Right atrium auricular region (tissue), 2 donors: ENCODE data around the gene POLL. TPM values are rescaled to one million over a fixed set of nuclear protein-coding genes. Genes with fewer than 3 reads are reported as not detected.

Experiments used
- DNase-seq: peaks from one replicate; pipeline ENCODE4 v3.0.0-alpha.2; 2019; ENCODE audit warnings: low spot score
- H3K27ac ChIP-seq, 2 donors: fragments of 200-600 bp; sonication (generic); 1 replicate in 1 of 2; 2 replicates in 1 of 2; pipeline ENCODE4 v1.5.1; 2016 to 2019
- H3K27me3 ChIP-seq, 2 donors: fragments of 200-600 bp; sonication (generic); one replicate each; pipeline versions ENCODE4 v1.5.1 to v1.6.0; 2017 to 2019
- H3K36me3 ChIP-seq: fragments of 200-600 bp; sonication (generic); one replicate; pipeline ENCODE4 v1.5.1; 2016
- H3K4me1 ChIP-seq, 2 donors: fragments of 200-600 bp; sonication (generic); one replicate each; pipeline versions ENCODE4 v1.5.1 to v1.6.0; 2017 to 2019
- H3K4me3 ChIP-seq, 2 donors: fragments of 200-600 bp; sonication (generic); 1 replicate in 1 of 2; 2 replicates in 1 of 2; pipeline ENCODE4 v1.5.1; 2017 to 2019; ENCODE audit warnings: mild to moderate bottlenecking in 1 of 2, moderate library complexity in 1 of 2
- H3K9me3 ChIP-seq, 2 donors: fragments of 200-600 bp; sonication (generic); one replicate each; pipeline ENCODE4 v1.5.1; 2019
- total RNA-seq, 2 donors: library from RNA; depleted of rRNA; stranded (reverse); fragments of >200 nt; gene quantifications; one replicate each; pipeline ENCODE4 v1.1.0, GENCODE V29; 2016
- TF ChIP-seq, protein P1 (sequence below), 2 donors: fragments of 200-600 bp; sonication (generic); IDR thresholded peaks; one replicate each; pipeline ENCODE4 v1.5.1; 2019; ENCODE audit warnings: antibody characterized with exemption in 2 of 2

Gene POLL
- total RNA-seq, 2 donors from 2014 or later = 13.0 to 25.5 TPM

DNA sequence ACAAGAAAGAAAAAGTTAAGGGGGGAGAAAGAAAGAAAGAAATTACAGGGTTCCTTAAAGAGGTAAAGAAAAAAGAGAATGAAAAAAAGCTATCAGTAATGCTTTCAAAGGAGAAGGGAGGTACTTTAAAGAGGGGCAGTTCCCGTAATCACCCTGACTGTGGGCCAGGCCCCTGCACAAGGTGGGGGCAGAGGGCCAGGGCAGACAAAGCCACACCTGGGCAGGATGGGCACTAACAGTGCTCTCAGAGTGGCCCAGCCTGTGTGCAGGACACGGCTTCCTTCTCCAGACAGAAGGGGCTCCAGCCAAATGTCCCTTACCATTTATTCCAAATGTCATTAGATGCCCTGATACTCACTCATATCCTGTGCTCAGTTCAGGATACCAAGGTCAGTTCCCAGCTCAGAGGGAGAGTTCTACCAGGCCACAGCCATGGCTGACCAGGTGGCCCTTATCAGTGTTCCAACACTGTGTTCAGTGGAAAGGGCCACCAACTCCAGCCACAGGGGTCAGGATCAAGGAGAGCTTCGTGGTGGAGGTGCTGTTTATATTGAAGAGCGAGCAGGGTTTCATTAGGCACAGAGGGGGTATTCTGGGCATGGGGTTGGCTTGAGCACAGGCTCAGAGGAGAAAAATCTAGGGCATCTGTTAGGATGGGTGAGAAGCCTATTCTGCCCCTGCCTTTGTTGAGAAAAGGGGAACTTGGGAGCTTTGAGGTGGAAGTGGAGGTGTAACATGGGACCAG lies 29.9 kb upstream of the POLL start:
- Histone ChIP-seq H3K4me1 (peaks cover 0 to 10% of the 10 kb centered on the region in 2 donors), H3K36me3 (peaks cover 17% of the 10 kb centered on the region), H3K9me3 (no peaks in the 10 kb centered on the region), H3K4me3 (no peak overlapping the region), H3K27me3 (no peaks in the 10 kb centered on the region), H3K27ac (no peak overlapping the region)
- TF ChIP-seq, protein P1, sequence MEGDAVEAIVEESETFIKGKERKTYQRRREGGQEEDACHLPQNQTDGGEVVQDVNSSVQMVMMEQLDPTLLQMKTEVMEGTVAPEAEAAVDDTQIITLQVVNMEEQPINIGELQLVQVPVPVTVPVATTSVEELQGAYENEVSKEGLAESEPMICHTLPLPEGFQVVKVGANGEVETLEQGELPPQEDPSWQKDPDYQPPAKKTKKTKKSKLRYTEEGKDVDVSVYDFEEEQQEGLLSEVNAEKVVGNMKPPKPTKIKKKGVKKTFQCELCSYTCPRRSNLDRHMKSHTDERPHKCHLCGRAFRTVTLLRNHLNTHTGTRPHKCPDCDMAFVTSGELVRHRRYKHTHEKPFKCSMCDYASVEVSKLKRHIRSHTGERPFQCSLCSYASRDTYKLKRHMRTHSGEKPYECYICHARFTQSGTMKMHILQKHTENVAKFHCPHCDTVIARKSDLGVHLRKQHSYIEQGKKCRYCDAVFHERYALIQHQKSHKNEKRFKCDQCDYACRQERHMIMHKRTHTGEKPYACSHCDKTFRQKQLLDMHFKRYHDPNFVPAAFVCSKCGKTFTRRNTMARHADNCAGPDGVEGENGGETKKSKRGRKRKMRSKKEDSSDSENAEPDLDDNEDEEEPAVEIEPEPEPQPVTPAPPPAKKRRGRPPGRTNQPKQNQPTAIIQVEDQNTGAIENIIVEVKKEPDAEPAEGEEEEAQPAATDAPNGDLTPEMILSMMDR (IDR thresholded peaks at IDR 0.05) = no peak
- DNase-seq = no peak

DNA sequence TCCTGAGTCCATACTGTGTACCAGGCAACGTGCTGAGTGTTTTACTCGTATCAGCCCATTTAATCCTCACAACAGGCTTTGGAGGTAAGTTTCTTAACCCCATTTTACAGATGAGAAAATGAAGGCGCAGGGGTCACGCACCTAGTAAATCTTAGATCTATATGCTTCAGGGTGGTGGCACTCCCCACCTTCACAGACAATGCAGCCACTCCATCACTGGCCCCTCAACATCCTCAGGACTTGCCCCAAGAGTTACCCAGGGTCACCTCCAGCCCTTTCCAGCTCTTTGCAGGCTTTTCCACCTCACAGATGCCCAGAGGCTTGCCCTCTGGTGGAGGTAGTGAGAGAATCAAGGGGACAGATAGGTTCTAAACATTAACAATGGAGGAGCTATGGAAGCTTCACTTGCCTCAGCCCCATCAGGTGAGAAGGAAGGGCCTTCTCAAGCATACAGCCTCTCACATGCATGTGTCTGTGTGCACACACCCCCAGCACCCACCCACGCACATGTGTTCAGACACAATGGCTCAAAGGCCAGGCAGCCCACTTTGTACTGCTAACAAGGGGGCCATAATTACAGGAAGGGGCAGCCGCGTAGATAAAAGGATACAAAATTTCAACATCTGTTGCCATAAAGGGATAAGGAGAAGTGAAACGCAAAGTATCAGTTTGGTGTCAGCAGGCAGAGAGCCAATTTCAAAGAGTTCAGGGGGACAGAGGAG lies 29.2 kb upstream of the POLL start:
- TF ChIP-seq, protein P1 (IDR thresholded peaks at IDR 0.05) = no peak
- DNase-seq = no peak
- H3K36me3 ChIP-seq = peaks cover 20% of the 10 kb centered on the region

DNA sequence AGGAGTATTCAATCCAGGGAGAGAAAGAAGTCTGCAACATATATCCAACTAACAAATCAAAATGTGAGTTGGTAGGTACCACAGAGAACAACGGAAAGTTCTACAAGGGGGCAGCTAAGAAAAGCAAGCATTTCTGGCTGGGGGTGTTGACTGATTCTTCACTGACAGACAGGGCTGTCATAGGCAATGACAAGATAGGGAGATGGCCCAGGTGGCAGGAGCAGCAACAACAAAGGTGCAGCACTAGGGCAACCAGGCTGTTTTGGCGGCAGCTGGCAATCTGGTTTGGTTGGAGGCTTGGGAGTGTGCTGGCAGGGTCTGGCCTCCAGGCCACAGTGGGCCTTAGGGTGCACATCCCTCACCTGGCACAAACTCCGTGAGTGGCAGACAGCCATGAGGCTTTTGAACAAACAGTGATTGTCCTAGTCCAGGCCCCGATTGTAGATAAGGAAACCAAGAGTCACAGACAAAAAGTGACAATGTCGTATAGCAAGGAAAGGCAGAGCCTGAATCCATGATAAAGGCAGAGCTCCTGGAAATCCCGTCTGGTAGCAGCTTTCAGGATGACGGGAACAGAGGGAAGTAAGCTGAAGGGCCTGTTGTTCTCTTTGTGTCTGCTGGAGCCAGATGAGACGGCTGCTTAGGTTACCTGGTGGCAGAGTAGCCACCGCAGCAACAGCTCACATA lies 28.5 kb upstream of the POLL start:
- Histone ChIP-seq H3K9me3 (no peaks in the 10 kb centered on the region), H3K4me1 (peaks cover 0 to 10% of the 10 kb centered on the region in 2 donors), H3K4me3 (no peak overlapping the region), H3K27ac (no peak overlapping the region), H3K27me3 (no peaks in the 10 kb centered on the region), H3K36me3 (peaks cover 25% of the 10 kb centered on the region)
- TF ChIP-seq, protein P1 (IDR thresholded peaks at IDR 0.05) = no peak
- DNase-seq = no peak

More for the DNA sequence above, 29.2 kb upstream of the POLL start:
- Histone ChIP-seq H3K27me3 (no peaks in the 10 kb centered on the region), H3K9me3 (no peaks in the 10 kb centered on the region), H3K27ac (no peak overlapping the region), H3K4me3 (no peak overlapping the region), H3K4me1 (peaks cover 0 to 10% of the 10 kb centered on the region in 2 donors)

DNA sequence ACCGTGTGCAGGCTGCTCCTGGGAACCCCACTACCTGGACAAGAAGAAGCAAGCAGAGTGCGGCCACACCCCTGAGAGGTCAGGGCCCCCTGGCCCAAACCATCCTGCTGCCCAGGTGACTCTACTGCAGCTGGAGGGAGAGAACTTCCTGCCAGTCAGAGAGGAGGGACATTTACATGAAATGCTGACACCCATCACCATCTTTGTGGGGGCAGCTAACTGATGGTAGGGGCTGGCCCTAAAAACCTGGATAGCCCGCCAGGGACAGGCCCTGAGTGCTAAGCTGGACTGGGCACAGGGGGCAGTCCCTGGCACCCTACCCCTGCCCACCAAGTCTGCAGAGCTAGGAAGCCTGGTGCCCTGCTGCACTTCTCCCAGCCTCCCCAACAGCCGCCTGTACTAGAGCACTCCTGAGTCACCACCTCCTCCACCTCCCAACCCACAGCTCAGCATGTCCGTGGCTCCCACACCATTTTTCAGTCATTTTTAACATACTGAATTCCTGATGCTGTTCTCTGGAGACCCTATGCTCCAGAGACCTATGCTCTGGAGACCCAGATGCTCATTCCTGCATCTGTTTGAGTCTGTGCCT lies 27.6 kb upstream of the POLL start:
- H3K4me1 ChIP-seq = peaks cover 0 to 10% of the 10 kb centered on the region in 2 donors
- no peaks in the 10 kb centered on the region for H3K27me3 ChIP-seq
- no peaks in the 10 kb centered on the region for H3K9me3 ChIP-seq
- H3K4me3 ChIP-seq = no peak overlapping the region
- TF ChIP-seq, protein P1 (IDR thresholded peaks at IDR 0.05) = no peak
- DNase-seq = no peak
- H3K36me3 ChIP-seq = peaks cover 27% of the 10 kb centered on the region
- no peak overlapping the region for H3K27ac ChIP-seq

DNA sequence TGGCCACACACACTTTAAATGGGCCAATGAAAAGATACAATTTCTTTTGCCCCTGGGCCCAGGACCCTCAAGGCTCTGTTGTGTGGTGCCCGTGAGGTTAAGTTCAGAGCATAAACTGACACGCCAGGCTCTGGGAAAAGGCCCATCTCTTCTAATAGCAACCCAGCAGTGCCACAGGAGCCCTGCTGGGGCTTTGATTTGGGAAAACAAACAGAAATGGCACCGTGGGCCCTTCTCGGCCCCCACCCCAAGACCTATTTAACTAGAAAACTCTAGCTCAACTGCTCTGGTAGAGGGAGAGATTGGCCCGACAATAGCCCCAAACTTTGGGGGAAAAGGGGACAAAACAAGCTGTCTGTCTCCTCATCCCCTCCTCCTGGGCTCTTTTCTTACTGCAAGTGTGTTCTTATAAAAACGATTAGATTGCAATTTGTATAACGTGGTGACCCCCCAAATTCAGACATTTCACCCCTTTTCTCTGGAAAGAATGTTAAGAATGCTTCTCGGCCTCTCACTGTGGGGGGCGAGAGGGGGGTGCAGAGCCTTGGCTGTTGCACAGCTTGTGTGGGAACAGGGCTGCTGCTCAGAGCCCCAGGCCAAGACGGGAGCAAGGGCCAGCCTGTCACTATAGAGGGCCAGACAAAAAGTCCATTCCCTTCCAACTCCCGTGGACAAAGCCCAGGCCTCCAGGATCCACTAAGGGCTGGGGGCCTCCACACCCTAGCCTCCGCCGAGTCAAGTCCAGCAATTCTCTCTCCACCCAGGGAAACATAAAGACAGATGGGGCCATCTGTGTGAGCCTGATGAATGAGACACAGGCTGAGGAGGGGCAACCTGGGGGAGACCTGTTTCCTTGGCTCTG lies 26.8 kb upstream of the POLL start:
- TF ChIP-seq, protein P1 (IDR thresholded peaks at IDR 0.05) = no peak
- H3K9me3 ChIP-seq = no peaks in the 10 kb centered on the region
- H3K27ac ChIP-seq = no peak overlapping the region
- H3K36me3 ChIP-seq = peaks cover 34% of the 10 kb centered on the region
- no peak overlapping the region for H3K4me3 ChIP-seq
- no peaks in the 10 kb centered on the region for H3K27me3 ChIP-seq
- peaks cover 0 to 10% of the 10 kb centered on the region in 2 donors for H3K4me1 ChIP-seq
- DNase-seq = no peak
